HepG2 (cell line): ENCODE results near the gene CFAP61. TPM values are rescaled to one million over a fixed set of nuclear protein-coding genes. Genes with fewer than 3 reads are reported as not detected.

ENCODE experiments used
- BORCS8-MEF2B ChIP-seq: sonication (generic); formaldehyde crosslinking; IDR thresholded peaks from 2 replicates; pipeline ENCODE4 v1.8.0; 2022; ENCODE audit warnings: mild to moderate bottlenecking, missing genetic modification reagents
- CENPT ChIP-seq: sonication (generic); formaldehyde crosslinking; IDR thresholded peaks from 2 replicates; pipeline ENCODE4 v1.8.0; 2022; ENCODE audit warnings: low read depth, mild to moderate bottlenecking, moderate library complexity, missing genetic modification reagents
- EED ChIP-seq: sonication (generic); formaldehyde crosslinking; IDR thresholded peaks from 2 replicates; pipeline ENCODE4 v1.5.0; 2020; ENCODE audit warnings: mild to moderate bottlenecking, missing genetic modification reagents
- ETS1 ChIP-seq: sonication (generic); formaldehyde crosslinking; IDR thresholded peaks from 2 replicates; pipeline ENCODE4 v1.4.0; 2020; ENCODE audit warnings: missing genetic modification reagents
- ETV6 ChIP-seq: sonication (generic); formaldehyde crosslinking; conservative IDR thresholded peaks from 2 replicates; pipeline ENCODE4 v1.4.0; 2020; ENCODE audit warnings: missing genetic modification reagents
- FUBP1 ChIP-seq: sonication (generic); formaldehyde crosslinking; IDR thresholded peaks from 2 replicates; pipeline ENCODE4 v1.5.1; 2020; ENCODE audit warnings: missing genetic modification reagents, mild to moderate bottlenecking, borderline replicate concordance
- GABPB1 ChIP-seq: IDR thresholded peaks from 2 replicates; pipeline ENCODE4 v1.6.1; 2016; ENCODE audit warnings: mild to moderate bottlenecking, missing genetic modification reagents, moderate library complexity, missing compliant biosample characterization
- HHEX ChIP-seq: IDR thresholded peaks from 2 replicates; pipeline ENCODE4 v1.6.1; 2016; ENCODE audit warnings: control low read depth
- HNRNPH1 ChIP-seq: fragments of 200-400 bp; formaldehyde crosslinking; optimal IDR thresholded peaks from 2 replicates; pipeline ENCODE3; 2017; ENCODE audit warnings: mild to moderate bottlenecking, low read depth, low read length
- ISL2 ChIP-seq: sonication (generic); formaldehyde crosslinking; IDR thresholded peaks from 2 replicates; pipeline ENCODE4 v1.5.0; 2020; ENCODE audit warnings: missing genetic modification reagents
- KDM5A ChIP-seq: fragments of 200-600 bp; sonication (generic); IDR thresholded peaks from 2 replicates; pipeline ENCODE4 v1.7.0; 2018; ENCODE audit warnings: antibody characterized with exemption, mild to moderate bottlenecking, low read length, borderline replicate concordance
- MEF2D ChIP-seq: sonication (generic); formaldehyde crosslinking; IDR thresholded peaks from 2 replicates; pipeline ENCODE4 v1.5.1; 2020; ENCODE audit warnings: mild to moderate bottlenecking, missing genetic modification reagents
- NCOA1 ChIP-seq: sonication (generic); formaldehyde crosslinking; IDR thresholded peaks from 2 replicates; pipeline ENCODE4 v1.9.0; 2021; ENCODE audit warnings: missing genetic modification reagents
- TMF1 ChIP-seq: sonication (generic); formaldehyde crosslinking; IDR thresholded peaks from 2 replicates; pipeline ENCODE4 v1.8.1; 2022; ENCODE audit warnings: low read depth, missing genetic modification reagents
- ZBTB2 ChIP-seq: sonication (generic); formaldehyde crosslinking; IDR thresholded peaks from 2 replicates; pipeline ENCODE4 v1.8.0; 2022; ENCODE audit warnings: low read depth, missing genetic modification reagents
- ZBTB34 ChIP-seq: sonication (generic); formaldehyde crosslinking; IDR thresholded peaks from 2 replicates; pipeline ENCODE4 v1.8.0; 2022; ENCODE audit warnings: mild to moderate bottlenecking, missing genetic modification reagents
- ZFP90 ChIP-seq: sonication (generic); formaldehyde crosslinking; IDR thresholded peaks from 2 replicates; pipeline ENCODE4 v1.8.0; 2022; ENCODE audit warnings: missing genetic modification reagents, mild to moderate bottlenecking, inconsistent platforms, borderline replicate concordance
- ZFX ChIP-seq: sonication (generic); formaldehyde crosslinking; IDR thresholded peaks from 2 replicates; pipeline ENCODE4 v1.4.0; 2020; ENCODE audit warnings: mild to moderate bottlenecking, low read depth, missing genetic modification reagents, moderate library complexity
- ZMYM4 ChIP-seq: sonication (generic); formaldehyde crosslinking; IDR thresholded peaks from 2 replicates; pipeline ENCODE4 v1.8.1; 2023; ENCODE audit warnings: mild to moderate bottlenecking, missing genetic modification reagents
- ZNF430 ChIP-seq: sonication (generic); formaldehyde crosslinking; IDR thresholded peaks from 2 replicates; pipeline ENCODE4 v1.9.0; 2021; ENCODE audit warnings: mild to moderate bottlenecking, missing genetic modification reagents
- ZNF513 ChIP-seq: sonication (generic); formaldehyde crosslinking; conservative IDR thresholded peaks from 2 replicates; pipeline ENCODE4 v1.5.0; 2020; ENCODE audit warnings: missing genetic modification reagents
- ZNF773 ChIP-seq: sonication (generic); formaldehyde crosslinking; IDR thresholded peaks from 2 replicates; pipeline ENCODE4 v1.4.0; 2020; ENCODE audit warnings: missing genetic modification reagents, borderline replicate concordance
- ZNF850 ChIP-seq: sonication (generic); formaldehyde crosslinking; conservative IDR thresholded peaks from 2 replicates; pipeline ENCODE4 v1.9.0; 2021; ENCODE audit warnings: mild to moderate bottlenecking, missing genetic modification reagents
- ZSCAN30 ChIP-seq: sonication (generic); formaldehyde crosslinking; IDR thresholded peaks from 2 replicates; pipeline ENCODE4 v1.5.0; 2020; ENCODE audit warnings: mild to moderate bottlenecking, missing genetic modification reagents
- ZSCAN9 ChIP-seq: IDR thresholded peaks from 2 replicates; pipeline ENCODE4 v1.6.1; 2016; ENCODE audit warnings: borderline replicate concordance
- polyA plus RNA-seq, 8 experiments: library from polyadenylated mRNA; depleted of rRNA in 3 of 8; stranded (reverse) in 7 of 8; unstranded in 1 of 8; fragments of >200 nt; fragmentation: Illumina TruSeq in 4 of 8; extraction: Trizol in 4 of 8; gene quantifications; 2 replicates each; pipeline versions ENCODE4 v1.2.1 to v1.2.3, GENCODE V29; 2011 to 2016; ENCODE audit warnings: low read depth in 4 of 8, missing spikeins in 1 of 8, mixed read lengths in 1 of 8; ENCODE audit not compliant: insufficient read depth in 1 of 8
- total RNA-seq, 5 experiments: library from RNA; depleted of rRNA; stranded (reverse); fragments of >200 nt; fragmentation: Illumina TruSeq; extraction: Trizol; gene quantifications; 2 replicates each; pipeline ENCODE4 v1.2.3, GENCODE V29; 2016; ENCODE audit warnings: low read depth in 1 of 5

The CFAP61 gene
- total and polyA plus RNA-seq, 2 of the 13 experiments (the other 11 are each of a cell fraction or from before 2014, with no cell fraction given) = 0.27 TPM; not detected in 1

GRCh38 chr20:20017844-20018185, 34.5 kb upstream of the CFAP61 start (continued):
- no peak for TF ChIP-seq ZBTB2 (CRISPR knock-in tag)
- TF ChIP-seq ZSCAN9 (CRISPR knock-in tag) = 0 out of 2 replicates have a peak, but pooled peaks have one; percentile 8
- TF ChIP-seq ZFP90 (CRISPR knock-in tag) = no peak
- TF ChIP-seq ZNF773 (CRISPR knock-in tag) = no peak
- no peak for TF ChIP-seq GABPB1 (CRISPR knock-in tag)
- TF ChIP-seq ZMYM4 (CRISPR knock-in tag) = no peak
- TF ChIP-seq FUBP1 (CRISPR knock-in tag) = 0 out of 2 replicates have a peak, but pooled peaks have one; percentile 68
- peak; percentile 76; the same call in 1 of the 2 replicates for TF ChIP-seq KDM5A
- TF ChIP-seq ZNF430 (CRISPR knock-in tag) = no peak
- no peak for TF ChIP-seq ZFX (CRISPR knock-in tag)
- no peak for TF ChIP-seq TMF1
- TF ChIP-seq ISL2 (CRISPR knock-in tag) = no peak
- TF ChIP-seq HNRNPH1 = no peak
- peak; percentile 93; the same call in 1 of the 2 replicates for TF ChIP-seq NCOA1 (CRISPR knock-in tag)
- TF ChIP-seq BORCS8-MEF2B = peak; percentile 1; the same call in 1 of the 2 replicates
- TF ChIP-seq ZNF850 (CRISPR knock-in tag) = no peak
- 0 out of 2 replicates have a peak, but pooled peaks have one; percentile 1 for TF ChIP-seq ETS1 (CRISPR knock-in tag)
- TF ChIP-seq ZSCAN30 (CRISPR knock-in tag) = no peak
- TF ChIP-seq ETV6 (CRISPR knock-in tag) = 0 out of 2 replicates have a peak, but pooled peaks have one; percentile 12
- no peak for TF ChIP-seq ZNF513 (CRISPR knock-in tag)
- TF ChIP-seq ZBTB34 (CRISPR knock-in tag) = no peak
- TF ChIP-seq EED (CRISPR knock-in tag) = no peak
- 0 out of 2 replicates have a peak, but pooled peaks have one; percentile 3 for TF ChIP-seq HHEX
- no peak for TF ChIP-seq CENPT (CRISPR knock-in tag)
- no peak; the same call in 1 of the 2 replicates for TF ChIP-seq MEF2D (CRISPR knock-in tag)
